ENCODE results near the gene AKAP8L.

- TF ChIP-seq EZH2phosphoT487 (IDR thresholded peaks at IDR 0.05; ENCODE audit: borderline replicate concordance): no peak
- no peak for TF ChIP-seq CTCF (IDR thresholded peaks at IDR 0.05 in 2 of 3, conservative IDR thresholded peaks at IDR 0.05 in 1 of 3; ENCODE audit: borderline replicate concordance in 1 of 3, insufficient read depth in 1 of 3, low read depth in 2 of 3, low read length in 2 of 3)
- TF ChIP-seq EZH2 (IDR thresholded peaks at IDR 0.05): no peak
- TF ChIP-seq SRF (IDR thresholded peaks at IDR 0.05; ENCODE audit: low read depth): no peak; the same call in 1 of the 2 replicates
Measured at GRCh38 chr19:15426485-15427349, 7.9 kb upstream of the AKAP8L start.

All from HCT116 (cell line).